B cell (primary cell): ENCODE data around the gene SMIM26. TPM values are rescaled to one million over a fixed set of nuclear protein-coding genes. Genes with fewer than 3 reads are reported as not detected.

ENCODE experiments used
- ATAC-seq: fragments of 200-7000 bp; cut with Tn5 transposase; one replicate; pipeline ENCODE4 v1.10.0; 2021; ENCODE audit warnings: low read depth, mild to moderate bottlenecking, moderate number of reproducible peaks, moderate library complexity
- CTCF ChIA-PET: fragments of 350-600 bp; sonication (Branson Sonifier 250); formaldehyde crosslinking; loops from one replicate; lab custom pipeline; 2021; ENCODE audit warnings: antibody characterized with exemption, inconsistent platforms; lab: Charles Lee
- POLR2A ChIA-PET: fragments of 350-600 bp; sonication (Branson Sonifier 250); formaldehyde crosslinking; loops from one replicate; lab custom pipeline; 2021; ENCODE audit warnings: antibody characterized with exemption; lab: Charles Lee
- DNase-seq: peaks from one replicate; pipeline ENCODE4 v3.0.0; 2013
- H2AFZ ChIP-seq: 2 replicates; pipeline ENCODE4 v1.6.1; 2012; ENCODE audit warnings: mild to moderate bottlenecking, low read depth, low read length; ENCODE audit not compliant: insufficient read depth, poor library complexity, severe bottlenecking
- H3K27ac ChIP-seq, 2 donors: 1 replicate in 1 of 2; 2 replicates in 1 of 2; pipeline ENCODE4 v1.5.1; 2012 to 2013; ENCODE audit warnings: low read length in 2 of 2, mild to moderate bottlenecking in 2 of 2, moderate library complexity in 1 of 2
- H3K27me3 ChIP-seq, 4 experiments: fragments of 200-600 bp in 1 of 4; sonication (generic) in 1 of 4; replicated peaks in 1 of 4; 1 replicate in 2 of 4; 2 replicates in 2 of 4; pipeline versions ENCODE4 v1.6.1 to v1.7.0; 2013 to 2016; ENCODE audit warnings: low read length in 3 of 4, mild to moderate bottlenecking in 2 of 4, mixed read lengths in 1 of 4, moderate library complexity in 1 of 4; ENCODE audit not compliant: insufficient read depth in 4 of 4, control insufficient read depth in 3 of 4; ENCODE audit errors: control extremely low read depth in 1 of 4
- H3K36me3 ChIP-seq, 2 experiments: replicated peaks in 1 of 2; 1 replicate in 1 of 2; 2 replicates in 1 of 2; pipeline versions ENCODE4 v1.6.1 to v1.7.1; 2013; ENCODE audit warnings: low read length in 1 of 2; ENCODE audit not compliant: insufficient read depth in 2 of 2, control insufficient read depth in 1 of 2; ENCODE audit errors: control extremely low read depth in 1 of 2, extremely low read depth in 1 of 2
- H3K4me1 ChIP-seq, 2 donors: fragments of 200-600 bp in 1 of 2; sonication (generic) in 1 of 2; 1 replicate in 1 of 2; 2 replicates in 1 of 2; pipeline versions ENCODE4 v1.5.1 to v1.6.1; 2013 to 2017; ENCODE audit warnings: low read length in 2 of 2; ENCODE audit not compliant: control insufficient read depth in 2 of 2, insufficient read depth in 2 of 2
- H3K4me2 ChIP-seq: replicated peaks from 2 replicates; pipeline ENCODE3; 2012; ENCODE audit warnings: mild to moderate bottlenecking, low read depth, low read length; ENCODE audit not compliant: poor library complexity, severe bottlenecking
- H3K4me3 ChIP-seq, 5 experiments: fragments of 200-600 bp in 1 of 5; sonication (generic) in 1 of 5; 1 replicate in 3 of 5; 2 replicates in 2 of 5; pipeline versions ENCODE4 v1.5.1 to v1.7.0; 2011 to 2016; ENCODE audit warnings: low read length in 4 of 5, mild to moderate bottlenecking in 4 of 5, low read depth in 2 of 5, control low read depth in 1 of 5, moderate library complexity in 1 of 5; ENCODE audit not compliant: insufficient read depth in 1 of 5; ENCODE audit errors: control extremely low read depth in 1 of 5, extremely low read depth in 1 of 5
- H3K79me2 ChIP-seq: fragments of 200-600 bp; sonication (generic); one replicate; pipeline ENCODE4 v1.6.0; 2016; ENCODE audit warnings: low read length; ENCODE audit not compliant: control insufficient read depth, insufficient read depth
- H3K9ac ChIP-seq: fragments of 200-600 bp; sonication (generic); 2 replicates; pipeline ENCODE4 v1.6.1; 2017; ENCODE audit warnings: mild to moderate bottlenecking, low read length, moderate library complexity
- H3K9me3 ChIP-seq, 3 donors: one replicate each; pipeline versions ENCODE4 v1.6.1 to v1.7.1; 2013; ENCODE audit warnings: low read length in 2 of 3; ENCODE audit not compliant: control insufficient read depth in 2 of 3, insufficient read depth in 1 of 3; ENCODE audit errors: control extremely low read depth in 1 of 3
- H4K20me1 ChIP-seq: 2 replicates; pipeline ENCODE4 v1.6.0; 2012; ENCODE audit warnings: mild to moderate bottlenecking, low read length; ENCODE audit not compliant: insufficient read depth, control insufficient read depth, poor library complexity, severe bottlenecking
- H3K27ac Mint-ChIP-seq: one replicate; pipeline ENCODE4 v1.8.0; 2021; ENCODE audit warnings: mixed read lengths
- H3K27me3 Mint-ChIP-seq: one replicate; pipeline ENCODE4 v1.8.0; 2021; ENCODE audit warnings: mixed read lengths
- H3K4me1 Mint-ChIP-seq: one replicate; pipeline ENCODE4 v1.8.0; 2021; ENCODE audit warnings: mixed read lengths
- H3K4me3 Mint-ChIP-seq: one replicate; pipeline ENCODE4 v1.8.0; 2021; ENCODE audit warnings: mixed read lengths
- H3K9me3 Mint-ChIP-seq: one replicate; pipeline ENCODE4 v1.8.0; 2022; ENCODE audit warnings: mixed read lengths; ENCODE audit not compliant: insufficient read depth
- CTCF ChIP-seq: fragments of 200-600 bp; IDR thresholded peaks from one replicate; pipeline ENCODE4 v1.8.0; 2022; ENCODE audit warnings: antibody characterized with exemption, mild to moderate bottlenecking
- EZH2 ChIP-seq: IDR thresholded peaks from 2 replicates; pipeline ENCODE4 v1.6.1; 2012; ENCODE audit warnings: borderline replicate concordance, low read depth, mild to moderate bottlenecking, moderate library complexity, low read length; ENCODE audit not compliant: insufficient read depth, poor library complexity, severe bottlenecking
- WGBS: methylation state at CpG from one replicate; pipeline ENCODE4 v1.1.5; 2013; ENCODE audit warnings: missing lambda C conversion rate; ENCODE audit not compliant: insufficient coverage; 5-methylcytosine and 5-hydroxymethylcytosine counted together
- intact Hi-C: fragments of 100-400 bp; cut with micrococcal nuclease; formaldehyde crosslinking; loops from one replicate; pipeline ENCODE4 v1.10.0; 2022
- polyA plus RNA-seq: library from polyadenylated mRNA; depleted of rRNA; stranded (reverse); fragments of >200 nt; gene quantifications from 2 replicates; pipeline ENCODE4 v1.2.3, GENCODE V29; 2012
- total RNA-seq, 2 donors: library from RNA; stranded (reverse); fragments of 120-200 nt in 1 of 2; gene quantifications; 1 replicate in 1 of 2; 2 replicates in 1 of 2; pipeline versions ENCODE4 v1.2.3 to v1.2.4, GENCODE V29; 2013 to 2022

SMIM26 gene
- total and polyA plus RNA-seq, 2 donors (not counting 1 experiment from before 2014, with no cell fraction given), result 47.7 to 100 TPM

GRCh38 chr20:18587665-18588573 lies 20.7 kb downstream of the SMIM26 start, which contains the start of gene DTD1:
Gene DTD1 (plus strand): TSS chr20:18588054. CDS start chr20:18588073, 19 bp downstream.
- DNase-seq (peak; percentile 89), ATAC-seq (peak; percentile 96)
- Histone ChIP-seq H3K27ac (peak within 1 kb of the TSS; percentile 44 to 58), H4K20me1 (no peaks in the 10 kb centered on the region), H2AFZ (peak within 1 kb of the TSS; percentile 95), H3K4me2 (peak within 1 kb of the TSS; percentile 93), H3K79me2 (no peaks in the 10 kb centered on the region), H3K4me1 (peaks cover 17% of the 10 kb centered on the region in 2 donors), H3K4me3 (peak within 1 kb of the TSS; percentile 47 to 77 (median 73)), H3K27me3 (peaks cover 0 to 10% (median 2%) of the 10 kb centered on the region in 4 experiments), H3K9me3 (no peaks in the 10 kb centered on the region), H3K9ac (peak within 1 kb of the TSS; percentile 78), H3K36me3 (no peaks in the 10 kb centered on the region)
- no peak for TF ChIP-seq EZH2
- TF ChIP-seq CTCF, result peak; percentile 68
- ChIA-PET POLR2A (interaction anchor here (0.7 to 1.3 kb wide), 3 partner anchors 21 to 91 kb away, joined by 3 to 8 read pairs (median 4); partner anchors contain the start of genes RBBP9, SEC23B and SMIM26), CTCF (interaction anchor here (1.0 kb wide), 1 partner anchor 80 kb away, joined by 3 read pairs; the partner anchor contains the start of gene SEC23B)
- Mint-ChIP-seq H3K4me3 (peak within 1 kb of the TSS; percentile 94), H3K27me3 (peaks cover 8% of the 10 kb centered on the region), H3K27ac (peak within 1 kb of the TSS; percentile 86), H3K4me1 (peaks cover 23% of the 10 kb centered on the region), H3K9me3 (no peaks in the 10 kb centered on the region)
- intact Hi-C loops, result loop anchor here (1.0 to 5.0 kb wide), 7 partner anchors 21 to 451 kb away; partner anchors contain the start of genes DZANK1, KAT14, PET117 and POLR3F
- under 1% methylated on average over 85 of the region's 88 CpGs for WGBS
